Nephron (organoid): Measurements from ENCODE around the gene NT5DC1.
"Not testable (repeated sequence)": the region's sequence is repeated elsewhere in the genome, so short reads cannot be mapped to it uniquely, and the experiment has no call there.

Experiments used
- H3K27ac Mint-ChIP-seq, 3 experiments: 2 replicates each; pipeline ENCODE4 v1.8.0; 2020; ENCODE audit warnings: mixed read lengths in 3 of 3, mild to moderate bottlenecking in 2 of 3, moderate library complexity in 1 of 3
- H3K27me3 Mint-ChIP-seq: 2 replicates; pipeline ENCODE4 v1.8.0; 2021; ENCODE audit warnings: low read depth, mild to moderate bottlenecking, moderate library complexity, mixed read lengths
- H3K36me3 Mint-ChIP-seq: 2 replicates; pipeline ENCODE4 v1.8.0; 2020; ENCODE audit warnings: low read depth, mixed read lengths
- H3K4me1 Mint-ChIP-seq: 2 replicates; pipeline ENCODE4 v1.8.0; 2020; ENCODE audit warnings: mixed read lengths
- H3K4me3 Mint-ChIP-seq, 3 experiments: 2 replicates each; pipeline ENCODE4 v1.8.0; 2020; ENCODE audit warnings: mild to moderate bottlenecking in 3 of 3, mixed read lengths in 3 of 3, moderate library complexity in 2 of 3
- H3K9me3 Mint-ChIP-seq: 2 replicates; pipeline ENCODE4 v1.8.0; 2020; ENCODE audit warnings: mixed read lengths
- TF ChIP-seq, protein P1 (sequence below), 3 experiments: fragments of 200-600 bp; sonication (generic); IDR thresholded peaks; one replicate each; pipeline ENCODE4 v1.5.0; 2021; ENCODE audit warnings: antibody characterized with exemption in 3 of 3; ENCODE audit not compliant: unreplicated experiment in 3 of 3

The NT5DC1 gene

DNA sequence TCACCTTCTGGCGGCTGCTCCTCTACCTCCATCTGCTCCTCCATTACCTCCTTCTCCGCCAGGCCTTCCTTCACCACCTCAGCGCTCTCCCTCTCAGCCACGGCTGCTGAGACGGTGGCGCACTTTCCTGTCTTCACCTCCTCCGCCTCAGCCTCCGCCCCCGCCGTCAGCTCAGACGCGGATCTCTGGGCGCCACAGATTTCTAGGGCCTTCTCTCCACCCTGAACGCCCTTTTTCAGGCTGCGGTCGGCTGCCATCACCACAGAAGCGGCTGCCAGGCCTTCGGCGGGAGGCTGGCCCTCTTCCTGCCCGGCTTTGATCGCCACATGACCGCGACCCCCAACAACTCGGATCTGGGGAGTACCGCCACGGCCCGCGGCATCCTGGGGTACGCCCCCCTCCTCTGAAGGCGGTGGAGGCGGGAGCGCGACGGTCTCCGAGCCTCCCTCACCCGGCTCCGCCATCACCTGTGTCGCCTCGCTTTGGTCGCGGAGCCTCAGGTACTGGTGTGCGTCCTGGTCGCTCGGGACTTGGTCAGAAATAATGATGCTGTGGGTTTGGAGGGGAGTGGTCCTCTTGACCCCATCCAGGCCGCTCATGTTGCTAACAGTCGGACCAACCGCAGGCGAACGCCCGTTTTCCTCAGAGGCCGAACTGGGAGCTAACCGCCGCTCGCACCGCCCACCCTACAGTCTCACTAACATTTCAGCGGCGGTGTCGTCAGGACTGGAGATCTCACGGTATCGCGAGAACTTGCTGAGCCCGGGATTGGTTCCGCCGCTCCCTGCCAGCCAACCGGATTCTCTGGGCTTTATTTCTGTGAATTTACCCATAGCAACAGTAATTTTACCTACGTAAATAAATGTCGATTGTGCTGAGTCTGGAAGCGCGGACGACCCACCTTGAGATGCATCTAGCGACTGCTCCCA, 178.8 kb downstream of the NT5DC1 start, which contains the start of gene TSPYL1:
Gene TSPYL1 (minus strand): TSS at position 699 of the 929 bp plus-strand sequence. CDS start 100 bp downstream, at position 599.
- Mint-ChIP-seq H3K4me1 (peaks cover 60% of the 10 kb centered on the region), H3K27ac (peak within 1 kb of the TSS; percentile 99 to 100 (median 100)), H3K27me3 (no peaks in the 10 kb centered on the region), H3K9me3 (no peaks in the 10 kb centered on the region), H3K36me3 (peaks cover 38% of the 10 kb centered on the region), H3K4me3 (peak within 1 kb of the TSS; percentile 96 to 100 (median 100))
- TF ChIP-seq, protein P1, sequence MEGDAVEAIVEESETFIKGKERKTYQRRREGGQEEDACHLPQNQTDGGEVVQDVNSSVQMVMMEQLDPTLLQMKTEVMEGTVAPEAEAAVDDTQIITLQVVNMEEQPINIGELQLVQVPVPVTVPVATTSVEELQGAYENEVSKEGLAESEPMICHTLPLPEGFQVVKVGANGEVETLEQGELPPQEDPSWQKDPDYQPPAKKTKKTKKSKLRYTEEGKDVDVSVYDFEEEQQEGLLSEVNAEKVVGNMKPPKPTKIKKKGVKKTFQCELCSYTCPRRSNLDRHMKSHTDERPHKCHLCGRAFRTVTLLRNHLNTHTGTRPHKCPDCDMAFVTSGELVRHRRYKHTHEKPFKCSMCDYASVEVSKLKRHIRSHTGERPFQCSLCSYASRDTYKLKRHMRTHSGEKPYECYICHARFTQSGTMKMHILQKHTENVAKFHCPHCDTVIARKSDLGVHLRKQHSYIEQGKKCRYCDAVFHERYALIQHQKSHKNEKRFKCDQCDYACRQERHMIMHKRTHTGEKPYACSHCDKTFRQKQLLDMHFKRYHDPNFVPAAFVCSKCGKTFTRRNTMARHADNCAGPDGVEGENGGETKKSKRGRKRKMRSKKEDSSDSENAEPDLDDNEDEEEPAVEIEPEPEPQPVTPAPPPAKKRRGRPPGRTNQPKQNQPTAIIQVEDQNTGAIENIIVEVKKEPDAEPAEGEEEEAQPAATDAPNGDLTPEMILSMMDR (IDR thresholded peaks at IDR 0.05; ENCODE audit: unreplicated experiment in 3 of 3) = no peak

DNA sequence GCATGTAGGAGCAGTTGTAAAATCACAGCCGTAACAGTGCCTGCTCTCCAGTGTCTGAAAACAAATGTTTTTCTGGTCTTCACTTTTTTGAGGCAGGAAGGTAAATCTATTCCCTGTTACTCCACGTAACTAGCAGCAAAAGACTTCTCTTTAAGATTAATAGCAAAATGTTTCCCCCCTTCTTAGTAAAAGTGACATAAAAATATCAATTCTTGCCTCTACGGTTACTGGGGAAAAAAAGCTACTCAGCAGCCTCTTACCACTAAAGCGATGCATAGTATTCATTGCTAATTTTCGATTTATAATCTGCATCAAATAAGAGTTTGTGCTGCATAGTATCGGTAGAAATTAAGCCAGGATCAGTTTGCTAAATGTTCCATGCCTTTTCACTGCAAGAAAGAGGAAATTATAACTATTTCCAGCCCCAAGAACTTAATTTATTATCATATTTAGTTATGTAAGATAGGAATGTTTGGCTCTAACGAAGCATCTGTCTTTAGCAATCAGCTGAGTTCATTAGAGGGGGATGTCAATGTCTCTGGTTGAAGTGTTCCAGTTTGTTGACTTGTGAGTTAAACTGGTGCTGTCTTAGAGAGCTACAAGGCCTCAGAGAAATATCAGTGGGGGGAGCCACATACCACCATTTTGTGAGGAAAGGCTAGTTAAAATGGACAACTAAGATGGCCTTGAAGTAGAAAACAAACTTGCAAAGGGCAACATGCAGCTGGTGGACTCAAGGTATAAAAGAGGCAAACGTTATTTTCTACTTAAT, 179.7 kb downstream of the NT5DC1 start:
- no peaks in the 10 kb centered on the region for H3K9me3 Mint-ChIP-seq
- peak overlapping the region; percentile 99 to 100 (median 100) for H3K27ac Mint-ChIP-seq
- H3K36me3 Mint-ChIP-seq = peaks cover 31% of the 10 kb centered on the region
- H3K4me1 Mint-ChIP-seq = peaks cover 55% of the 10 kb centered on the region
- H3K27me3 Mint-ChIP-seq = no peaks in the 10 kb centered on the region
- TF ChIP-seq, protein P1 (IDR thresholded peaks at IDR 0.05; ENCODE audit: unreplicated experiment in 3 of 3) = no peak
- H3K4me3 Mint-ChIP-seq = peak overlapping the region; percentile 96 to 100 (median 100)

DNA sequence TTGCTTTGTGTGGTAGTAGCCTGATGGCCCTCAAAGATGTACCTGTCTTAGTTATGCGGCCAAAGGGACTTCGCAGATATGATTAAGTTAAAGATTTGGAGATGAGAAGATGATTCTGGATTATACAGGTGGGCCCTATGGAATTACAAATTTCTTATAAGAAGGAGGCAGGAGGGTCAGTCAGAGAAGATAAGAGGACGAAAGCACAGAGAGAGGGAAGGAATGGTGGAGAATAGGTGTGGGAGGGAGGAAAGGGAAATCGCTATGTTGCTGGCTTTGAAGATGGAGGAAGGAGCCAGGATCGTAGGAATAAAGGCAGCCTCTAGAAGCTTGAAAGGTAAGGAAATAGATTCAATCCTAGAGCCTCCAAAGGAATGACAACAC, 180.3 kb downstream of the NT5DC1 start:
- Mint-ChIP-seq H3K27me3 (no peaks in the 10 kb centered on the region), H3K27ac (peak overlapping the region; percentile 99 to 100 (median 100)), H3K36me3 (peaks cover 28% of the 10 kb centered on the region), H3K4me1 (peaks cover 53% of the 10 kb centered on the region), H3K4me3 (peak overlapping the region; percentile 96 to 100 (median 100)), H3K9me3 (no peaks in the 10 kb centered on the region)
- TF ChIP-seq, protein P1 (IDR thresholded peaks at IDR 0.05; ENCODE audit: unreplicated experiment in 3 of 3) = no peak

DNA sequence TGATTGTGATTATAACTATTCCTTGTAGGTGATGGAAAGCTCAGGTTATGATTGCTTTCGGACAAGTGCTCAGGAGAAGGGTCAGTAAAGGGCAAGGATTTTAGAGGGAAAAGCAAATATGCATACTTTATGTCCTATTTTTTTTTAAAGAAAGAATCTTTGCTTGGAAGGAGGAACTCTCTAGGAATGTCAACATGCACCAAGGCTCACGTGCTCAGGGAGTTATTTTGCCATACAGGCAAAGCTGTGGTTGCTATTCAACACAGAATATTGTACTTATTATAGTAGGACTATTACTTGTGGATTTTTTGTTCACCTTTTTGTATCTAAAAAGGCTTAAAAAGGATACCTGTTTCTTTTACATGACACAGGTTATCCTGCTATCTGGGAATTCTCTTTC, 182.0 kb downstream of the NT5DC1 start:
- Mint-ChIP-seq H3K27me3 (no peaks in the 10 kb centered on the region), H3K36me3 (peaks cover 12% of the 10 kb centered on the region), H3K9me3 (no peaks in the 10 kb centered on the region), H3K4me1 (peaks cover 36% of the 10 kb centered on the region), H3K4me3 (peak overlapping the region in 2 of 3 experiments; percentile 1 to 7), H3K27ac (peak overlapping the region; percentile 36 to 99 (median 48))
- TF ChIP-seq, protein P1 (IDR thresholded peaks at IDR 0.05; ENCODE audit: unreplicated experiment in 3 of 3) = no peak

DNA sequence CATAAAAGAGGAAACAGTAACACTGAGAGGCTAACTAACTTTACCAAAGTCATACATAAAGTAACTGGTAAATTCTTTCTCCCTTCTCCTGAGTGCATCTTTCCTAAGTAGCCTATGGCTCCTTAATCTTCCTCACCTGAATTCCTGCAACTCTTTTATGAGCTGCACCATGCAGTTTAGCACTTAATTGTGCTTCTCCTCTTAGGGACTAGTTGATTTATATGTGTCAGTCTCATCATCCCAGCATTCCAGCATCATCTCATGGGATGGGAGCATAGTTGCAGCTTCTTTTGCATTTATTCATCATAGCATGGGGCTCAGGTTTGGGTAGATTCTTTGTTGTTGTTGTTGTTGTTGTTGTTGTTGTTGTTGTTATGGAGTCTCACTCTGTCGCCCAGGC, 182.5 kb downstream of the NT5DC1 start:
- no peaks in the 10 kb centered on the region for H3K27me3 Mint-ChIP-seq
- TF ChIP-seq, protein P1 (IDR thresholded peaks at IDR 0.05; ENCODE audit: unreplicated experiment in 3 of 3) = no peak
- no peaks in the 10 kb centered on the region for H3K9me3 Mint-ChIP-seq
- peaks cover 7% of the 10 kb centered on the region for H3K36me3 Mint-ChIP-seq
- H3K4me3 Mint-ChIP-seq = no peak overlapping the region
- peaks cover 31% of the 10 kb centered on the region for H3K4me1 Mint-ChIP-seq
- peak overlapping the region in 2 of 3 experiments; percentile 36 to 48 for H3K27ac Mint-ChIP-seq

DNA sequence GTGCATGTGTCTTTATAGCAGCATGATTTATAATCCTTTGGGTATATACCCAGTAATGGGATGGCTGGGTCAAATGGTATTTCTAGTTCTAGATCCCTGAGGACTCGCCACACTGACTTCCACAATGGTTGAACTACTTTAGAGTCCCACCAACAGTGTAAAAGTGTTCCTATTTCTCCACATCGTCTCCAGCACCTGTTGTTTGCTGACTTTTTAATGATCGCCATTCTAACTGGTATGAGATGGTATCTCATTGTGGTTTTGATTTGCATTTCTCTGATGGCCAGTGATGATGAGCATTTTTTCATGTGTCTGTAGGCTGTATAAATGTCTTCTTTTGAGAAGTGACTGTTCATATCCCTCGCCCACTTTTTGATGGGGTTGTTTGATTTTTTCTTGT, 184.3 kb downstream of the NT5DC1 start:
- peaks cover 16% of the 10 kb centered on the region for H3K4me1 Mint-ChIP-seq
- H3K27me3 Mint-ChIP-seq, H3K27ac Mint-ChIP-seq, H3K4me3 Mint-ChIP-seq, H3K36me3 Mint-ChIP-seq, H3K9me3 Mint-ChIP-seq: not testable (repeated sequence)
